Measurements from ENCODE around the gene NXN.
"Not testable (repeated sequence)": the region's sequence is repeated elsewhere in the genome, so short reads cannot be mapped to it uniquely, and the experiment has no call there.

The NXN gene

DNA sequence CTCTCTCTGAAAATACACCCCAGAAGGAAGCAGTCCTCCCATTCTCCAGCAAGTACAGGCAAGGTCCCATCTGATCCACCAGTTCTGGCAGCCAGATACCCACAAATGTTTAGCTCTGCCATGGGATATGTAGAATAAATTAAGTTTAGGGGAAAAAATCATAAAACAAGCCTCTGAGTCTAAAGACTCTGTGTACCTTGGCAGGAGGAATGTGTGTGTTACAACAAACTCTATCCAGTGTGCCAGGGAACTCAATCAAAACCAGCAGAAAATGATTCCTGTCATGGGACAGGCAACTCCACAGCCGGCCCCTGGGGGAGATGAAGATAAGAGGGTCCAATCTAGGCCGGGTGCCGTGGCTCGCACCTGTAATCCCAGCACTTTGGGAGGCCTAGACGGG lies 124.0 kb downstream of the NXN start:
- no peak for DNase-seq

DNA sequence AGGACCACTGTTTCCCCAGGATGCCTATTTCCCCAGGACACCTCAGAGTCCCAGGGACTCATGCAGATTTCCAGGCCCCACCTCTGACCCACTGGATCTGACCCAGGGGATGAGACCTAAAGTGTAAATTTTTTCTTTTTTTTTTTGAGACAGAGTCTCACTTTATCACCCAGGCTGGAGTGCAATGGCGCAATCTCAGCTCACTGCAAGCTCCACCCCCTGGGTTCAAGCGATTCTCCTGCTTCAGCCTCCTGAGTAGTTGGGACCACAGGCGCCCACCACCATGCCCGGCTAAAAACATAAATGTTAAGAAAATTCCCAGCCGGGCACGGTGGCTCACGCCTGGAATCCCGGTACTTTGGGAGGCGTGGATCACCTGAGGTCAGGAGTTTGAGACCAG lies 126.7 kb downstream of the NXN start:
- DNase-seq = not testable (repeated sequence)

DNA sequence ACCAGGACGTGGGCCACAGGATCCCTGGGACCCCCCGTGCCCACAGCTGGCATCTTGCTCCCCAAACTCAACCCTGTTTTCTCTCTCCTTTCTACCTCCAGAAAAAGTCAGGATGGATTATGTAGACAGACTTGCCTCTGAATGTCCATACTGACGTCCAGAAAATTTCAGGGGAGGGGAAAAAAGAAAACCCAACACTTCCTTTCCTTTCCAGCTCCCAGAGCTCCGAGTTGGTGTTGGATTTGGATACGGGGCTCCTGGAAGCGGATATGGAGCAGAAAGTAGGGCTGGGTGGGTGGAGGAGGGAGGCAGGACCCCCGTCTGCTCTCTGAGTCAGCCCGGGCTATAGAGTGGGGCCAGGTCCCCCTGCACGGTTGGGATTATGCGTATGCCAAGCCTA lies 127.2 kb downstream of the NXN start:
- no peak for DNase-seq

DNA sequence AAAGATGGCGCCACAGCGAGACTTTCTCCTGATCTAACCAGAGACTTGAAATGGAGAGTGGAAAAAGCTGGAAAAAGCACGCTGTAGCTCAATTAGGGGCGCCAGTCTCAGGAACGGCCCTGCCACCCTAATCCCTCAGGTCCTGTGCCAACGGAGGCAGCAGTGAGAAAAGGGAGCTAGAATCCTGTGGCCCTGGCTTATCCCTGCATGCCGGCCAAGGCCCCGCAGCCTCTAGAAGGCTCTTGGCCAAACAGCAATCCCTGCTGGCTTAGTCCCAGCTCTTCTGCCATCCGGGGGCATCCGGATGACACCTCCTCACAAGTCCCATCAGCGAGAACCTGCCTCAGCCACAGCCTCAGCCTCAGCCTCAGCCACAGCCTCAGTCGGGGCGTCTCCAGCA lies 127.7 kb downstream of the NXN start:
- no peak for DNase-seq

DNA sequence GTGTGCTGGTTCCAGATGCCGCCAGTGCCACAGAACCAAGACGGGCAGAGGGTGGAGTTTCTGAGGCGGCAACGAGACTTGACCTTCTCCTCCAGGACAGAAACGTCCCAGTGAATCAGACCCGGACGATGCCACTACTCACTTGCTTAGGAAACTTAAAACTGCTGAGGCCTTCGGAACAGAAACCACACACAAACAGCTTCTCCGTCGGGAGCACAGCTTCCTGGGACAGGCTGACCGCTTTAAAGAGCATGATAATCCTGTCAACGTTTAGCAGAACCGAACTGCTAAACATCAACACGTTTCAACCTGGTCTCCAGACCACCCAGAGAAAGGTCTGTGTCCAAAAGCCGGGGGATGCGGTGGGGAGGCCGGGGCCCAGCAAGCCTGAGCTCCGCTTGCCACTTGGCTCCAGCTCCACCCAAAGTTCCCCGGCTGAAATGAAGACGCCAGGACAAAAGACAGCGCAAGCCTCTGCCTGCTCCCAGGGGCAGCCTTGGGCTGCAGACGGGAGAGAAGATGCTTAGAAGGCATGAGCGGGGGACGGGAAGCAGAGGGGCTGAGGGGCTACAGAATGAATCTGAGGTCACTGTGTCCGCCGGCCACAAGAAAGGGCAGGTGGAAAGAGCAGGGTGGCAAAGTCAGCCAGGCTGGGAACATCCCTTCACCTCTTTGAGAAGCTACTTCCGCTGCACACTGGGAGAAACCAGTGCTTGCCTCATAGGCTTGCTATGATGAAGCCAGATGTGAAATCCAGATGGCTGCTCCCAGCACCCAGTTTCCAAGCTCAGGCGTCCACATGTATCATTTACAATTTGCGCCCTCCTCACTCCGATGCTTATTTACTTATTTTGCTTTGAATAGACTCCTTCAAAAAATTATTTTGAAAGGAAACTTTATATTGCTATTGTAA lies 128.5 kb downstream of the NXN start:
- DNase-seq = no peak

DNA sequence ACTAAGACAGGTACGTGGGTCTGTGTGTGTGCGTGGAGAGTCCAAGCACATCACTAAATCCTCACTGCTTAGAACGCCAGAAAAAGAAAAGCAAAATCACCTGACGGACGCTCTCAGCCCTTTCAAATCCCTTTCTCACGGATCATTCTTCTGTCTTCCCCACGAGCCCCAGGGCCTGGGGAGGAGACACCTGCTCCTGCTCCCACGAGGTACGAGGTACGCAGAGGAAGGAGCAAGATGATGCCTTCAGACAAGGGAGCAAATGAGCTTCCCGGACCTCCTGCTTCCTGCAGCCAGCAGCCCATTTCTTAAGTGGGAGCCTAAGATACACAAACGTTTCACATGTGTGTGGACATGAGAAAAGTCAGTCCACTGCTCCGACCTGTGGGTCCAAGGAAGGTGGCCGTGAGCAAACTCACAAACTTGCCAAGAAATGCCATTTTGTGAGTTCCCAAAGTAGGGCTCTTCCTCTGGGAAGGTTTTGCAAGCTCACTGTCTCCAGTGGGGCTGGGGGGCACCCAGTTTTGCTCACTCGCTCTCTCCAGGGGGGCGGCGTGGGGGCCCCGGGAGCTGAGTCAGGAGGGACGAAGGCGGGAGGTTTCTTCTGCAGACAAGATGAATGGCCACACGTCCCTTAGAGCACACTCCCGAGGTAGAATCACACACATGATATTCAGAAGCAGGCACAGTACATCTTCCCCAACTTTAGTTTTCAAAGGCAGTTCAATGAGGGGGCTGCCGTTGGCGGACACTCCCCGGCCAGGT lies 129.3 kb downstream of the NXN start:
- no peak for DNase-seq

DNA sequence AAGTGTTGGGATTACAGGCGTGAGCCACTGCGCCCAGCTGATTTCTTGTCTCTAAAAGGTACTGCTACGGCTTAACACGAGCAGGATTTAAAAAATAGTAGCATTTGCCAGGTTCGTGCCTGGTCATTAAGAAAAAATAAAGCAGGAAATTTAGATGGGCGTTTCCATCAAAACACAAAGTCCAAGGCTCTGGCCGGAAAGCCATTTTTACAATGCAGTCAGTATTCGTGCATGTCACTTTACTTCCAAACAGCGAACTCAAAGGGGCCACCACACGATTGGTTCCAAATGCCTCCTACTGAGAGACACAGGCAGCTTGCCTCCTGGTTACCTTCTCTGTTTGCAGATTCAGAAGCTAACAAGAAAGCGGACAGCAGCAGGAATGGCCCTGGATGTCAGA lies 131.2 kb downstream of the NXN start:
- no peak for DNase-seq

DNA sequence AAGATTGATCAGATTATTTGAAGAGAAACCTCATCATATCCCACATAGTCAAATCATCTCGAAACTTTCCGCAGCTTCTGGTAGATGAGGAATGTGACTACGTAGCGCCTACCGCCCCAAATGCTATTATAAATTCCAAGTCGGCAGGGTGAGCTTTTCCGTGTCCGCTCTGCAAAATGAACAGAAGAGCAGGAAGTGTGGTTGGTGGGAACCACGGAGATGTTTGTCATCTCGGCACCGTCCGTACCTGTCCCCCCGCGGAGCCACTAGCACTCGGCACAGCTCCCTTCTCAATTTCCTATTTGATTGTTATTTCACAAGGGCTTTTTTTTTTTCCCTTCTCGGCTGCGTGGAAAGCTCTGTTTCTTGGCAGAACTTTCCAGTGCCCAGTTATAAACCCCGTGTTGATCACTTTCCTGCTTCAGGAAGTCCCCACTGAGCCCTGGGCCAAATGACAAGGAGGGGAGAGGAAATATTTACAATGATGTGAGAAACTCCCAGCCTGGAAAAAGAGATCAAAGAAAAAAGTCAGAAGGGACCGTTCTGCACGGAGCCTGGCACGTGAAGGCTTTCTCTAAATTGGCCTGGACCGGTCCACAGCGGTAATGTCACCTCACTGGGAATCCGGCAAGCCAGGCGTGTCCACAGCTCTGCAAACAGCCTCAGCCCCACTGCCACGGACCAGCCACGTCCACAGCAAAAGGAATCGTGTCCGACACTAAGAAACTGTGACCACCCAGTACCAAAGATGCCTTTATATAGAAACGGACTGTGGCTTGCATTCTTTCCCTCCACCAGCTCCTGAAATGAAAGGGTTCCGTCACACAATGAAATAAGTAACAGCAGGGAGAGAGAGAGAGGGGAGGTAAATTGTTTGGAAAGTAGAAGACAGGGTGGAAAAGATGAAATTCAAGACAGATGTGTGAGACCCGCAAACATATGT lies 132.4 kb downstream of the NXN start:
- DNase-seq = no peak

DNA sequence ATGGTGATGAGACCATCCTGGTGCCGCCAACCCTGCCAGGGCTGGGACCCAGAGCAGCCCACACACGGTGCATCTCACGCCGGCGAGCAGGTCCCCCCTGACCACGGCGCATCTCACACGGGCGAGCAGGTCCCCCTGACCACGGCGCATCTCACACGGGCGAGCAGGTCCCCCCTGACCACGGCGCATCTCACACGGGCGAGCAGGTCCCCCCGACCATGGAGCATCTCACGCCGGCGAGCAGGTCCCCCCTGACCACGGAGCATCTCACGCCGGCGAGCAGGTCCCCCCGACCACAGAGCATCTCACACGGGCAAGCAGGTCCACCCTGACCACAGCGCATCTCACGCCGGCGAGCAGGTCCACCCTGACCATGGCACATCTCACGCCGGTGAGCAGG lies 138.3 kb downstream of the NXN start:
- no peak for DNase-seq

DNA sequence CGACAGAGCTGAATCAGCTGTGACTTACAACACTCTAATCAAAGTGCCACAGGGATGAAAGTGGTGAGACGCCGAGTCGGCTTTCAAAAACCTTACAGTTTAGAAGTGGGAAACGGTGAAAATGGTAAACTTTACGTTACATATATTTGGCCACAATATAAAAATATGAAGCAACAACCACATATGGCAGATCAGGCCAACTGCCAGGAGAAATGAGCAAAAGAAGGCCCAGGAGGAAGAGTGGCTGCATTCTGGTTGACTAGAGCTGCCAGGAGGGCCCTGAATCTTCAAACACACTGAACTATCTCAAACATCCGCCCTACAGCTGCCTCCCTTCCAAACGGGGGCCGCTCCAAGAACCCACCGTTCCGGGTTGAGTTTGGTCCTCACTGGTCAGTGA lies 141.1 kb downstream of the NXN start:
- DNase-seq = no peak

DNA sequence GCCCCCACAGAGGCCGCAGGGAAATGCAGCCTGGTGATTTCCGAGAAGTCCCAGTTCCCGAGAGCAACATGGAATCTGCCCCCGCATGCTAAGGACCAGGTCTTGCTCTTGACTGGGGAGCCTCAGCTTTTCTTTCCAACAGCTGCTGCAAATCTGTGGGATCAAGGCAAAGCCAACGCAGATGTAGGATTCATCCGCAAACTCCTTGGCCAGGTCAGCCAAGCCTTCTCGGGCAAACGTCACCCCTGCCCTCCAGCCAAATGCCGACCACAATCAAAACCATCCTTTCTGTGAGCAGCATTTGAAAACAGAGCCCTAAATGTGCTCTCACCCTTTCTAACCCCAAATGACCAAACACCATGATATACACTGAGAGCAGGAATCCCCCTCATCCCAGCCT lies 143.4 kb downstream of the NXN start:
- no peak for DNase-seq

DNA sequence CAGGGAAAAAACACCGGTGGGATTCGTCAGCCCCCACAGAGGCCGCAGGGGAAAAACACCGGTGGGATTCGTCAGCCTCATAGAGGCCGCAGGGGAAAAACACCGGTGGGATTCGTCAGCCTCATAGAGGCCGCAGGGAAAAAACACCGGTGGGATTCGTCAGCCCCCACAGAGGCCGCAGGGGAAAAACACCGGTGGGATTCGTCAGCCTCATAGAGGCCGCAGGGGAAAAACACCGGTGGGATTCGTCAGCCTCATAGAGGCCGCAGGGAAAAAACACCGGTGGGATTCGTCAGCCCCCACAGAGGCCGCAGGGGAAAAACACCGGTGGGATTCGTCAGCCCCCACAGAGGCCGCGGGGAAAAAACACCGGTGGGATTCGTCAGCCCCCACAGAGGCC lies 143.9 kb downstream of the NXN start:
- not testable (repeated sequence) for DNase-seq

DNA sequence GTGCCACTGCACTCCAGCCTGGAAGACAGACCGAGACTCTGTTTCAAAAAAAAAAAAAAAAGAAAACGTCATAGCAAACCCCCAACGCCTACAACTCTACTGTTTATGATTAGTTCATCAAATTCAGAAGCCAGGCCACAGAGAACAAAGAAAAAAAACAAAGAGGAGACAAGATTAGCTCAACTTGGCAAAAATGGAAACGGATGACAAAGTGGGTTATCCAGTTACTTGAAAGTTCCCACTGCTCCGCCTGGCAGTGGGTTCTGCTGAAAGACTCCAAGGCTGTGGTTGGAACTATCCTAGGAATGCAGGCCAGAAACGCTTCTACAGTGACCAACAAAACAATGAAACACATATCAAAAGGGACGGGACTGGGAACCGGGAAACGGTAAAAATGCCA lies 144.3 kb downstream of the NXN start:
- no peak for DNase-seq

DNA sequence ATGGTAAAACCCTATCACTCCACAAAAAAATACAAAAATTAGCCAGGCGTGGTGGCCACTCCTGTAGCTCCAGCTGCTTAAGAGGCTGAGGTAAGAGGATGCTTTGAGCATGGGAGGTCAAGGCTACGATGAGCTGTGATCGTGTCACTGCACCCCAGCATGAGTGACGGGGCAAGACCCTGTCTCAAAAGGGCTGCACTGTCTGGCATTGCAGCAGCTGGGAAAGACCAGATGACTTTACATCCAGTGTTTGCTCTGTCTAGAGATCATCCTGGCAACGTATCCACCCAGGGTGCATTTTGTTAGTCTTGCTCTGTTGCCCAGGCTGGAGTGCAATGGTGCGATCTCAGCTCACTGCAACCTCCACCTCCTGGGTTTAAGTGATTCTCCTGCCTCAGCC lies 145.4 kb downstream of the NXN start:
- no peak for DNase-seq

DNA sequence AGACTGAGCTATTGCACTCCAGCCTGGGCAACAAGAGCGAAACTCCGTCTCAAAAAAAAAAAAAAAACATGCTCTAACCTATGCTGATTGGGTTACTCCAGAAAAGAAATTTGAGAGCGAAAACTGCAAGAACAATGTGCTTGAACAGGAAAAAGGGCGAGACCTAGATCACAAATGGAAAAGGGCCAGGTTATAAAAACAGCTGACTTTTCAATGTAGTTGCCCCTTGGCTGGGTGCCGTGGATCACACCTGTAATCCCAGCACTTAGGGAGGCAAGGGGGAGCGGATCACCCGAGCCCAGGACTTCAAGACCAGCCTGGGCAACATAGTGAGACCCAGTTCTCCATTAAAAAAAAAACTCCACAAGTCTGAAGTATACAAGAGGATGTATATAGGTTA lies 148.6 kb downstream of the NXN start:
- no peak for DNase-seq

DNA sequence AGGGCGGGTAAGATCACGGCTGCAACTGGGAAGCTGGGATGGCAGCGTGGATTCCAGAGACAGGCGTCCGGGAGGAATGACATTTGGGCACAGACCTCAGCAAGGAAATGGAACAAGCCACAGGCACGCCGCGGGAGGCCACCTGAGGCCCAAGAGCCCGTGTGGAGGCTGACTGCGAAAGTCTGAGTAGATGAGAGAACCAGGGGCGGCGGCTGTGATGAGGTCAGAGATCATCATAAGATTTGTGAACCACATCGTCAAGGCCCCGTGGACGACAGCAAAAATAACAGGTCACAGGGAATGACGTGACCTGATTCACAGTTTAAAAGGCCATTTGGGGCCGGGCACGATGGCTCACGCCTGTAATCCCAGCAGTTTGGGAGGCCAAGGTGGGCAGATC lies 149.2 kb downstream of the NXN start:
- DNase-seq = no peak

DNA sequence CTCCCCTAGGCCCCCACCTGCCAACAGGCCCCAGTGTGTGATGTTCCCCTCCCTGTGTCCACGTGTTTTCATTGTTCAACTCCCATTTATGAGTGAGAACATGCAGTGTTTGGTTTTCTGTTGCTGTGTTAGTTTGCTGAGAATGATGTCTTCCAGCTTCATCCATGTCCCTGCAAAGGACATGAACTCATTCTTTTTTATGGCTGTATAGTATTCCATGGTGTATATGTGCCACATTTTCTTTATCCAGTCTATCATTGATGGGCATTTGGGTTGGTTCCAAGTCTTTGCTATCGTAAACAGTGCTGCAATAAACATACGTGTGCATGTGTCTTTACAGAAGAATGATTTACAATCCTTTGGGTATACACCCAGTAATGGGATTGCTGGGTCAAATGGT lies 150.0 kb downstream of the NXN start:
- DNase-seq = not testable (repeated sequence)

DNA sequence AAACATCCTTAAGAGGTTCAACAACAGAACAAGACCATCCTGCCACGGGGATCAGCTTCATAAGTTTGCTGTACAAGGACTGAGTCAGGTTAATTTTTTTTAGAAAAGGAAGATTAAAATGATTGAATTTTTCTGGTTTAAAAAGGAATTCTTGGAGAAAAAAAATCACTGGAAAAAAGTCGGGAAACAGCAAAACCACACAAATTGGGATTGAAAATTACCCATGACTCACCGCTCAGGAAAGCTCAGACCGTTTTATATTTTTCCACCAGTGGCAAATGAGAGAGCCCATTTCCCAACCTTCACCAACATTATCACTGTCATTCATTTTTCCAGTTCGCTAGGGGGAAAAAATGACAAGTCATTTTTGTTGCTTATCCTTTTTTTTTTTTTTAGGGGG lies 150.8 kb downstream of the NXN start:
- no peak for DNase-seq

DNA sequence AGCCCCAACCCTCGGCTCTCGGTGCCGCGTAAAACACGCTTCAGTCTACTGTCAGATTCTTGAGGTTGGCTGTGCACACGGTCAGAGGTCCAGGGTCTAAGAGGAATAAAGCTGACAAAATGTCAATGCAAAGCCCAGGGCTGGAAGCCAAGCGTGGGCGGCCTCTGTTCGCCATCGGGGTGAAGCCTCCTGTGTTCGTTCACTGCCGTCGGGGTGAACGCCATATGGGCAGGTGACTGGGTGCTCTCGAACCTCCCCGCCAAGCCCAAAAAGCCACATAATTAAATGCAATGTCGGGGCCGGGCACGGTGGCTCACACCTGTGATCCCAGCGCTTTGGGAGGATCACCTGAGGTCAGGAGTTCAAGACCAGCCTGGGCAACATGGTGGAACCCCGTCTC lies 152.8 kb downstream of the NXN start:
- DNase-seq = no peak

DNA sequence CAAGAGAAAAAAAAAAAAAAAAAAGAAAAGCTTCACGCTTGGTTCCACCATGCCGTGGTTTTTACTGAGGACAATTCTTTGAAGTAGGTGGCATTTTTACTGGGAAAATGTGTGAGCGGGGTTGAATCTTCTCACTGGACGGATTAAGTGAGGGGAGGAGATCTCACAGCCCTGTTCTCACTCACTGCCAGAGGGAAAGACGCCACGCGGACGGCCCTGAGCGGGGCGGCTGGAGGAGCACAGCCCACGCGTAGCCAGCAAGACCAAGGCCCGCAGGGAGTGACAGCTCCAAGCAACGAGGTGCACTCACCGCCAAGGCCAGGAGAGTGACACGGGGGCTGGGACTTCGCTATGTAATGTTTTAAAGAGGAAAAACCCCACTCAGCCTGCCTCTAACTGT lies 154.4 kb downstream of the NXN start:
- no peak for DNase-seq

DNA sequence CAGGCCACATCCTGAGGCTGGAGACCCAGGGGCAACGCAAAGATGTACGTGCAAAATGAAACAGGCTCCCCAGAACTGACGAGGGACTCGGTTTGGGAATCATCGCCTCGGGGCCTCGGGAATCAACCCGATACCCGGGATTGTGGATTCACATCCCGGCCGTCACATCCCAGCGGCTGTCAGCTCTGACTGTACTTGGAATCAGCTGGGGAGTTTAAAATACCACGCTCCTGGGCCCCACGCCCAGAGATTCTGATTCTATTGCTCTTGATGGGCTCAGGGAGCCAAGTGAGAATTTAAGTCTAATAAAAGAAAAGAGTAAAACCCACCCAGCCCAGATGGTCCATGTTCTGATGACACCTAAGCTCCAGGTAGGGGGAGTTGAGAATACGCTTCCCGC lies 155.2 kb downstream of the NXN start:
- no peak for DNase-seq

DNA sequence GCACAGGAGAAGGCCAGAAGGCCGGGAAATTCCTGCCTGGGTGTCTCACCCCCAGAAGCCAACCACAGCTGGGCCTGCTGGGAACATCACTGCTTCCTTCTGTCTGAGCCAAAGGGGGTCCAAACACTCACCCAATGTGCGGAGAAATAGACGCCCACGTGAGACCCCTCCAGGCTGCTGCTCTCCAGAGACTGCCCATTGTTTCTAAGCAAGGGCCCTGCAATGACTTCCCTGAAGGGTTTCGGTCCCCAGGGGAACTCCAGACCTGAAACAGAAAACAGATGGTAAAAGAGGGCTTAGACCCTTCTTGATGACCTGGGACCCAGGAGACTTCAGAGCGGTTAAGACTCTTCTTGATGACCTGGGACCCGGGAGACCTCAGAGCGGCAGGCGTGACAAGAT lies 156.1 kb downstream of the NXN start:
- DNase-seq = no peak

DNA sequence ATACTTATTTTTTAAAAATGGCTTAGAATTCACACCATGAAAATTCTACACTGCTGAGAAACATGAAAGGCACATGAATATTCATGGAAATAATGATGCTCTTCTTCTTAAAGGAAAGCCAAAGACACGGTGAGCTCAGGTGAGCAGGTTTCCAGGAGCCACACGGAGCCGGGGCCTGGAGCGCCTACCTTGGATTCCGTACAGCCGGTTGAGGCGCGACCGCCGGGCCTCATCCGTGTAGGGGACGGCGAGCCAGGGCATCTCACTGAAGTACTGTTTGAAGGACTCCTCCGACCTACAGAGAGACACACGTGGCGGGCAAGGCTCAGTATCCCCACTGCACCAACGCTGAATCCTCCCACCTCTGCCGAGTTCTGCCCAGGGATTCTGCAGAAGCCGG lies 160.3 kb downstream of the NXN start:
- DNase-seq = no peak
